Endothelial cell of umbilical vein (primary cell): ENCODE measurements around the gene ADNP. TPM values are rescaled to one million over a fixed set of nuclear protein-coding genes. Genes with fewer than 3 reads are reported as not detected.

Experiments used
- BruUV-seq: library from RNA; stranded (reverse); fragments of 400-500 nt; replicated peaks from 2 replicates; lab custom pipeline; 2021; lab: Mats Ljungman, UMichigan
- CTCF ChIA-PET: fragments of 300-600, 350-600 bp; sonication (Branson Sonifier 250); formaldehyde crosslinking; loops from one replicate; lab custom pipeline; 2021; ENCODE audit warnings: antibody characterized with exemption, inconsistent platforms; lab: Charles Lee
- POLR2A ChIA-PET: fragments of 300-600, 350-600 bp; sonication (Branson Sonifier 250); formaldehyde crosslinking; loops from one replicate; lab custom pipeline; 2021; ENCODE audit warnings: antibody characterized with exemption, inconsistent platforms; lab: Charles Lee
- DNase-seq: peaks from one replicate; pipeline ENCODE4 v3.0.0-alpha.2; 2011; ENCODE audit warnings: low read depth, low spot score
- FAIRE-seq: peaks from 2 replicates; lab custom pipeline; 2011; peaks lifted over from hg19 to GRCh38; lab: Jason Lieb, UNC
- H2AFZ ChIP-seq: 2 replicates; pipeline ENCODE4 v1.6.0; 2012; ENCODE audit warnings: low read depth, low read length, control low read depth, inconsistent platforms
- H3K27ac ChIP-seq: 2 replicates; pipeline ENCODE4 v1.5.1; 2011; ENCODE audit warnings: low read depth, mild to moderate bottlenecking, control low read depth, low read length, moderate library complexity; ENCODE audit not compliant: insufficient read depth
- H3K27me3 ChIP-seq, 2 experiments: 2 replicates each; pipeline versions ENCODE4 v1.6.0 to v1.6.1; 2011; ENCODE audit warnings: low read length in 2 of 2, mixed read lengths in 1 of 2; ENCODE audit not compliant: control insufficient read depth in 2 of 2, insufficient read depth in 2 of 2
- H3K36me3 ChIP-seq, 2 experiments: 2 replicates in 1 of 2; 3 replicates in 1 of 2; pipeline ENCODE4 v1.5.1; 2011; ENCODE audit warnings: low read length in 2 of 2, mild to moderate bottlenecking in 1 of 2, moderate library complexity in 1 of 2; ENCODE audit not compliant: control insufficient read depth in 2 of 2, insufficient read depth in 2 of 2; ENCODE audit errors: extremely low read depth in 1 of 2
- H3K4me1 ChIP-seq: 3 replicates; pipeline ENCODE4 v1.5.1; 2011; ENCODE audit warnings: mild to moderate bottlenecking, low read length; ENCODE audit not compliant: control insufficient read depth, insufficient read depth; ENCODE audit errors: extremely low read depth
- H3K4me2 ChIP-seq: 2 replicates; pipeline ENCODE4 v1.6.1; 2011; ENCODE audit warnings: low read length, control low read depth, mixed read lengths; ENCODE audit not compliant: insufficient read depth
- H3K4me3 ChIP-seq, 3 experiments: fragments of 200-600 bp in 1 of 3; sonication (generic), shearing (Covaris generic) in 1 of 3; replicated peaks in 1 of 3; 2 replicates each; pipeline ENCODE4 v1.5.1; 2011 to 2016; ENCODE audit warnings: control low read depth in 3 of 3, low read length in 3 of 3, mild to moderate bottlenecking in 2 of 3, inconsistent platforms in 1 of 3, low read depth in 1 of 3, moderate library complexity in 1 of 3; ENCODE audit not compliant: insufficient read depth in 1 of 3
- H3K79me2 ChIP-seq: 2 replicates; pipeline ENCODE4 v1.6.0; 2012; ENCODE audit warnings: low read length, inconsistent platforms; ENCODE audit not compliant: control insufficient read depth, insufficient read depth
- H3K9ac ChIP-seq: replicated peaks from 2 replicates; pipeline ENCODE3; 2011; ENCODE audit warnings: low read length, control low read depth; ENCODE audit not compliant: insufficient read depth; ENCODE audit errors: extremely low read depth
- H3K9me1 ChIP-seq: replicated peaks from 3 replicates; pipeline ENCODE4 v1.6.0; 2011; ENCODE audit warnings: mild to moderate bottlenecking, low read length; ENCODE audit not compliant: control insufficient read depth, insufficient read depth; ENCODE audit errors: extremely low read depth
- H3K9me3 ChIP-seq: replicated peaks from 2 replicates; pipeline ENCODE4 v1.5.1; 2012; ENCODE audit warnings: low read length, inconsistent platforms; ENCODE audit not compliant: control insufficient read depth, insufficient read depth
- H4K20me1 ChIP-seq: replicated peaks from 2 replicates; pipeline ENCODE3; 2011; ENCODE audit warnings: mild to moderate bottlenecking, low read length; ENCODE audit not compliant: control insufficient read depth, insufficient read depth; ENCODE audit errors: extremely low read depth
- CTCF ChIP-seq, 2 donors: IDR thresholded peaks; 1 replicate in 1 of 2; 2 replicates in 1 of 2; pipeline ENCODE4 v1.5.1; 2011; ENCODE audit warnings: low read length in 2 of 2, mild to moderate bottlenecking in 2 of 2, moderate library complexity in 2 of 2, control low read depth in 1 of 2, inconsistent platforms in 1 of 2, low read depth in 1 of 2; ENCODE audit not compliant: insufficient read depth in 1 of 2; ENCODE audit errors: extremely low read depth in 1 of 2
- FOS ChIP-seq: IDR thresholded peaks from 2 replicates; pipeline ENCODE4 v1.6.1; 2011; ENCODE audit warnings: mild to moderate bottlenecking, low read length, moderate library complexity, borderline replicate concordance; ENCODE audit not compliant: insufficient read depth
- GATA2 ChIP-seq: IDR thresholded peaks from 2 replicates; pipeline ENCODE4 v1.7.0; 2011; ENCODE audit warnings: low read depth, mild to moderate bottlenecking, moderate library complexity, mixed read lengths, low read length; ENCODE audit not compliant: insufficient read length, insufficient read depth
- JUN ChIP-seq: IDR thresholded peaks from 2 replicates; pipeline ENCODE4 v1.6.1; 2011; ENCODE audit warnings: borderline replicate concordance, low read depth; ENCODE audit not compliant: insufficient read length, insufficient read depth
- MAX ChIP-seq: IDR thresholded peaks from 2 replicates; pipeline ENCODE4 v1.6.1; 2011; ENCODE audit not compliant: insufficient read depth, insufficient read length
- MYC ChIP-seq: IDR thresholded peaks from one replicate; pipeline ENCODE4 v1.6.1; 2011; ENCODE audit warnings: mild to moderate bottlenecking, low read depth, low read length
- POLR2A ChIP-seq: IDR thresholded peaks from 2 replicates; pipeline ENCODE4 v1.6.1; 2012; ENCODE audit warnings: low read depth, mild to moderate bottlenecking, control low read depth, low read length
- POLR2AphosphoS5 ChIP-seq: IDR thresholded peaks from 2 replicates; pipeline ENCODE4 v1.6.1; 2012; ENCODE audit warnings: low read depth, mild to moderate bottlenecking, control low read depth, low read length, moderate library complexity; ENCODE audit not compliant: insufficient read depth
- dilution Hi-C: fragments of 300-500 bp; cut with MboI; formaldehyde crosslinking; loops from one replicate; pipeline ENCODE4 v1.15.0; 2019; ENCODE audit warnings: low sequenced_read_pairs; ENCODE audit not compliant: extremely low pct_ligation_motif_present
- intact Hi-C: fragments of 100-400 bp; cut with micrococcal nuclease; formaldehyde crosslinking; loops from one replicate; pipeline ENCODE4 v1.10.0; 2022
- polyA plus RNA-seq, 4 experiments: library from polyadenylated mRNA; depleted of rRNA in 3 of 4; stranded (reverse) in 3 of 4; unstranded in 1 of 4; fragments of >200 nt; gene quantifications; 2 replicates each; pipeline versions ENCODE4 v1.2.1 to v1.2.3, GENCODE V29; 2011 to 2012; ENCODE audit warnings: missing spikeins in 1 of 4
- total RNA-seq: library from RNA; stranded (reverse); gene quantifications from 2 replicates; pipeline ENCODE4 v1.2.3, GENCODE V29; 2021

ADNP gene
- total and polyA plus RNA-seq, 2 donors (not counting 3 experiments of a cell fraction or from before 2014, with no cell fraction given), result 17.8 to 66.0 TPM

- Histone ChIP-seq H3K9ac (no peak overlapping the region), H4K20me1 (no peaks in the 10 kb centered on the region), H3K79me2 (no peaks in the 10 kb centered on the region), H2AFZ (no peak overlapping the region), H3K9me1 (no peaks in the 10 kb centered on the region), H3K9me3 (no peaks in the 10 kb centered on the region), H3K4me1 (no peaks in the 10 kb centered on the region), H3K36me3 (no peaks in the 10 kb centered on the region), H3K27ac (no peak overlapping the region), H3K4me3 (no peak overlapping the region), H3K4me2 (no peak overlapping the region), H3K27me3 (peaks cover 0 to 5% of the 10 kb centered on the region in 2 experiments)
- TF ChIP-seq JUN, result no peak
- no peak for TF ChIP-seq FOS
- TF ChIP-seq GATA2, result no peak
- TF ChIP-seq POLR2AphosphoS5, result no peak
- TF ChIP-seq MYC, result no peak
- no peak for TF ChIP-seq CTCF (IDR thresholded peaks at IDR 0.05; ENCODE audit: extremely low read depth in 1 of 2, insufficient read depth in 1 of 2, low read depth in 1 of 2, low read length in 2 of 2)
- no peak for TF ChIP-seq POLR2A
- TF ChIP-seq MAX, result no peak
- FAIRE-seq (no peak), DNase-seq (no peak)
- intact Hi-C loops, result loop anchor here (10.0 kb wide), 1 partner anchor 489 kb away; no protein-coding TSS in a partner anchor
- no TSS peak for BruUV-seq
- CTCF ChIA-PET, result interaction anchor here (1.2 kb wide), 1 partner anchor 12 kb away, joined by 4 read pairs; no protein-coding TSS in a partner anchor
- POLR2A ChIA-PET, result no interaction called here
- dilution Hi-C loops, result no loop called here
These were observed 44.6 kb upstream of the ADNP start for GRCh38 chr20:50975701-50976330.
